BE2C (cell line): ENCODE data around the gene FAM171A1.
A peak's percentile ranks its signal among the peaks of the same experiment; 100 is the strongest.

Source experiments
- DNase-seq: peaks from one replicate; pipeline ENCODE4 v3.0.0-alpha.2; 2020
- H3K27me3 ChIP-seq: fragments of 250-450 bp; sonication (Bioruptor Pico); 2 replicates; pipeline ENCODE4 v1.5.1; 2020; ENCODE audit warnings: mild to moderate bottlenecking
- H3K36me3 ChIP-seq: fragments of 250-450 bp; sonication (Bioruptor Pico); 2 replicates; pipeline ENCODE4 v1.5.1; 2020; ENCODE audit warnings: mild to moderate bottlenecking
- H3K4me1 ChIP-seq: fragments of 250-450 bp; sonication (Bioruptor Pico); 2 replicates; pipeline ENCODE4 v1.5.1; 2020
- H3K4me3 ChIP-seq: 2 replicates; pipeline ENCODE4 v1.5.1; 2011; ENCODE audit warnings: low read depth, low read length
- H3K9me3 ChIP-seq: fragments of 250-450 bp; sonication (Bioruptor Pico); 2 replicates; pipeline ENCODE4 v1.5.1; 2020
- CTCF ChIP-seq: IDR thresholded peaks from 2 replicates; pipeline ENCODE4 v1.5.1; 2012; ENCODE audit warnings: mild to moderate bottlenecking, low read depth, low read length

FAM171A1 gene

GRCh38 chr10:15172306-15172840, 198.7 kb downstream of the FAM171A1 start:
- no peak overlapping the region for H3K4me3 ChIP-seq
- H3K27me3 ChIP-seq = no peaks in the 10 kb centered on the region
- no peak for TF ChIP-seq CTCF
- no peak for DNase-seq
- H3K4me1 ChIP-seq = peaks cover 4% of the 10 kb centered on the region
- no peaks in the 10 kb centered on the region for H3K9me3 ChIP-seq
- H3K36me3 ChIP-seq = no peaks in the 10 kb centered on the region

- no peaks in the 10 kb centered on the region for H3K27me3 ChIP-seq
- no peak for DNase-seq
- no peak for TF ChIP-seq CTCF
- H3K4me3 ChIP-seq = no peak overlapping the region
- peaks cover 4% of the 10 kb centered on the region for H3K4me1 ChIP-seq
- H3K36me3 ChIP-seq = no peaks in the 10 kb centered on the region
- no peaks in the 10 kb centered on the region for H3K9me3 ChIP-seq
Observed at GRCh38 chr10:15169555-15170401, 201.3 kb downstream of the FAM171A1 start.

GRCh38 chr10:15168786-15169554, 202.1 kb downstream of the FAM171A1 start:
- peaks cover 4% of the 10 kb centered on the region for H3K4me1 ChIP-seq
- peak overlapping the region; percentile 29 for H3K4me3 ChIP-seq
- peak; percentile 97 for DNase-seq
- no peaks in the 10 kb centered on the region for H3K27me3 ChIP-seq
- no peak for TF ChIP-seq CTCF
- no peaks in the 10 kb centered on the region for H3K36me3 ChIP-seq
- no peaks in the 10 kb centered on the region for H3K9me3 ChIP-seq

GRCh38 chr10:15168291-15168785, 202.8 kb downstream of the FAM171A1 start, which contains the start of gene NMT2:
NMT2 (minus strand) TSS chr10:15168693; CDS start chr10:15168612, 81 bp downstream.
- TF ChIP-seq CTCF = peak; percentile 17; the same call in 1 of the 2 replicates
- DNase-seq = peak; percentile 90
- H3K4me3 ChIP-seq = peak within 1 kb of the TSS; percentile 77
- H3K4me1 ChIP-seq = peaks cover 4% of the 10 kb centered on the region
- H3K36me3 ChIP-seq = no peaks in the 10 kb centered on the region
- no peaks in the 10 kb centered on the region for H3K27me3 ChIP-seq
- H3K9me3 ChIP-seq = no peaks in the 10 kb centered on the region

- H3K4me1 ChIP-seq = peaks cover 4% of the 10 kb centered on the region
- H3K27me3 ChIP-seq = no peaks in the 10 kb centered on the region
- peak overlapping the region; percentile 77 for H3K4me3 ChIP-seq
- no peaks in the 10 kb centered on the region for H3K9me3 ChIP-seq
- peak; percentile 74 for DNase-seq
- no peaks in the 10 kb centered on the region for H3K36me3 ChIP-seq
- TF ChIP-seq CTCF = peak; percentile 48
Observed at GRCh38 chr10:15167411-15168290, 203.4 kb downstream of the FAM171A1 start.
